Epithelial cell of proximal tubule (primary cell): ENCODE results near the gene FAAH2. TPM values are rescaled to one million over a fixed set of nuclear protein-coding genes. Genes with fewer than 3 reads are reported as not detected.
A peak's percentile ranks its signal among the peaks of the same experiment; 100 is the strongest.

Experiments
- DNase-seq: peaks from one replicate; pipeline ENCODE4 v3.0.0-alpha.2; 2011; ENCODE audit warnings: low read depth
- H3K4me3 ChIP-seq: 2 replicates; pipeline ENCODE4 v1.5.1; 2011; ENCODE audit warnings: low read depth, mild to moderate bottlenecking, low read length
- CTCF ChIP-seq: conservative IDR thresholded peaks from 2 replicates; pipeline ENCODE4 v1.5.1; 2012; ENCODE audit warnings: low read depth, mild to moderate bottlenecking, low read length
- total RNA-seq: library from RNA; depleted of rRNA; stranded (reverse); fragments of >200 nt; gene quantifications from 2 replicates; pipeline ENCODE4 v1.2.3, GENCODE V29; 2015

FAAH2 gene
- total RNA-seq = 1.2 and 6.7 TPM in 2 replicates

- peak; percentile 68 for DNase-seq
- TF ChIP-seq CTCF = peak; percentile 27
- H3K4me3 ChIP-seq = peak within 1 kb of the TSS; percentile 66
Observed at GRCh38 chrX:57286507-57287251, at the start of gene FAAH2. Gene FAAH2 (plus strand): TSS chrX:57286706. CDS start chrX:57286826, 120 bp downstream.

GRCh38 chrX:57241967-57242366 lies 44.5 kb upstream of the FAAH2 start:
- DNase-seq = no peak
- no peak overlapping the region for H3K4me3 ChIP-seq
- TF ChIP-seq CTCF = no peak

- TF ChIP-seq CTCF = no peak
- no peak for DNase-seq
- no peak overlapping the region for H3K4me3 ChIP-seq
Observed at GRCh38 chrX:57251965-57252364, 34.5 kb upstream of the FAAH2 start.

- TF ChIP-seq CTCF = no peak
- no peak for DNase-seq
- no peak overlapping the region for H3K4me3 ChIP-seq
Observed at GRCh38 chrX:57265126-57265525, 21.4 kb upstream of the FAAH2 start.

GRCh38 chrX:57266275-57266674 lies 20.2 kb upstream of the FAAH2 start:
- no peak for TF ChIP-seq CTCF
- no peak overlapping the region for H3K4me3 ChIP-seq
- no peak for DNase-seq

GRCh38 chrX:57266871-57267270 lies 19.6 kb upstream of the FAAH2 start:
- no peak for TF ChIP-seq CTCF
- no peak overlapping the region for H3K4me3 ChIP-seq
- no peak for DNase-seq

GRCh38 chrX:57267308-57267707 lies 19.2 kb upstream of the FAAH2 start:
- no peak overlapping the region for H3K4me3 ChIP-seq
- no peak for TF ChIP-seq CTCF
- DNase-seq = no peak
